ENCODE data around the gene ARAP2. TPM values are rescaled to one million over a fixed set of nuclear protein-coding genes. Genes with fewer than 3 reads are reported as not detected.

The ARAP2 gene
- total and polyA plus RNA-seq, 2 of the 13 experiments (the other 11 are each of a cell fraction or from before 2014, with no cell fraction given), result 0.37 to 1.4 TPM

DNA sequence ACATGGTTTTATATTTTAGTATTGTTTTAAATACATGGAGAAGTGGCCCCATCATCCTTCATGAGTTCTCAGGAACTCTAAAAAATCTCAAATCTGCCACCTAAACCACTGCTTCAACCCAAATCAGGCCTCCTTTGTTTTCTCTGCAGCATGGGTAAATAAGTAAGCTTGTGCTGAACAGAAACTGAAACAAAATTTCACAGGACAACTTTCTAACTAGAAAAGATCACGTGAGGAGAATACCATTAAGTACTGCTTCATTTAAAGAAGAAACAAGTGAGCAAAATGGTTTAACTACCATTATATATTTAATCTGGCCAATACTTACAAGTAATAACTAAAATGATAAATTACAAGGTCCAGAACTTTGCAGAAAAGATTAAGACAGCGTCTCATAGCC lies 2.5 kb downstream of the ARAP2 start:
- intact Hi-C loops (cut with micrococcal nuclease; ENCODE audit: unreplicated experiment), result no loop called here
- FAIRE-seq (no peak), DNase-seq (ENCODE audit: low spot score) (no peak), ATAC-seq (no peak)
- TF ChIP-seq RARG (CRISPR knock-in tag; IDR thresholded peaks at IDR 0.05; ENCODE audit: low read depth) (no peak), ZNF326 (CRISPR knock-in tag; IDR thresholded peaks at IDR 0.05; ENCODE audit: borderline replicate concordance) (no peak), RFXANK (CRISPR knock-in tag; IDR thresholded peaks at IDR 0.05) (no peak), ZSCAN9 (CRISPR knock-in tag; IDR thresholded peaks at IDR 0.05; ENCODE audit: borderline replicate concordance) (no peak), BORCS8-MEF2B (CRISPR knock-in tag; IDR thresholded peaks at IDR 0.05) (no peak), ZNF282 (IDR thresholded peaks at IDR 0.05; ENCODE audit: partially characterized antibody) (no peak), HOXA3 (CRISPR knock-in tag; IDR thresholded peaks at IDR 0.05) (no peak), KLF11 (CRISPR knock-in tag; IDR thresholded peaks at IDR 0.05) (no peak), KLF12 (CRISPR knock-in tag; IDR thresholded peaks at IDR 0.05; ENCODE audit: borderline replicate concordance) (no peak), CHD4 (IDR thresholded peaks at IDR 0.05; ENCODE audit: borderline replicate concordance, low read length) (no peak), SMC3 (IDR thresholded peaks at IDR 0.05; ENCODE audit: low read length) (no peak), MXI1 (IDR thresholded peaks at IDR 0.05; ENCODE audit: borderline replicate concordance, low read depth, low read length) (no peak), ZNF816 (CRISPR knock-in tag; IDR thresholded peaks at IDR 0.05; ENCODE audit: borderline replicate concordance) (no peak), MLLT10 (CRISPR knock-in tag; IDR thresholded peaks at IDR 0.05) (no peak), SIN3B (IDR thresholded peaks at IDR 0.05; ENCODE audit: low read length) (no peak), ARNT2 (CRISPR knock-in tag; IDR thresholded peaks at IDR 0.05; ENCODE audit: low read depth) (no peak), EEA1 (CRISPR knock-in tag; IDR thresholded peaks at IDR 0.05; ENCODE audit: borderline replicate concordance) (no peak), MAFF (IDR thresholded peaks at IDR 0.05; ENCODE audit: low read depth, low read length) (no peak)
- TF ChIP-seq, protein P1, sequence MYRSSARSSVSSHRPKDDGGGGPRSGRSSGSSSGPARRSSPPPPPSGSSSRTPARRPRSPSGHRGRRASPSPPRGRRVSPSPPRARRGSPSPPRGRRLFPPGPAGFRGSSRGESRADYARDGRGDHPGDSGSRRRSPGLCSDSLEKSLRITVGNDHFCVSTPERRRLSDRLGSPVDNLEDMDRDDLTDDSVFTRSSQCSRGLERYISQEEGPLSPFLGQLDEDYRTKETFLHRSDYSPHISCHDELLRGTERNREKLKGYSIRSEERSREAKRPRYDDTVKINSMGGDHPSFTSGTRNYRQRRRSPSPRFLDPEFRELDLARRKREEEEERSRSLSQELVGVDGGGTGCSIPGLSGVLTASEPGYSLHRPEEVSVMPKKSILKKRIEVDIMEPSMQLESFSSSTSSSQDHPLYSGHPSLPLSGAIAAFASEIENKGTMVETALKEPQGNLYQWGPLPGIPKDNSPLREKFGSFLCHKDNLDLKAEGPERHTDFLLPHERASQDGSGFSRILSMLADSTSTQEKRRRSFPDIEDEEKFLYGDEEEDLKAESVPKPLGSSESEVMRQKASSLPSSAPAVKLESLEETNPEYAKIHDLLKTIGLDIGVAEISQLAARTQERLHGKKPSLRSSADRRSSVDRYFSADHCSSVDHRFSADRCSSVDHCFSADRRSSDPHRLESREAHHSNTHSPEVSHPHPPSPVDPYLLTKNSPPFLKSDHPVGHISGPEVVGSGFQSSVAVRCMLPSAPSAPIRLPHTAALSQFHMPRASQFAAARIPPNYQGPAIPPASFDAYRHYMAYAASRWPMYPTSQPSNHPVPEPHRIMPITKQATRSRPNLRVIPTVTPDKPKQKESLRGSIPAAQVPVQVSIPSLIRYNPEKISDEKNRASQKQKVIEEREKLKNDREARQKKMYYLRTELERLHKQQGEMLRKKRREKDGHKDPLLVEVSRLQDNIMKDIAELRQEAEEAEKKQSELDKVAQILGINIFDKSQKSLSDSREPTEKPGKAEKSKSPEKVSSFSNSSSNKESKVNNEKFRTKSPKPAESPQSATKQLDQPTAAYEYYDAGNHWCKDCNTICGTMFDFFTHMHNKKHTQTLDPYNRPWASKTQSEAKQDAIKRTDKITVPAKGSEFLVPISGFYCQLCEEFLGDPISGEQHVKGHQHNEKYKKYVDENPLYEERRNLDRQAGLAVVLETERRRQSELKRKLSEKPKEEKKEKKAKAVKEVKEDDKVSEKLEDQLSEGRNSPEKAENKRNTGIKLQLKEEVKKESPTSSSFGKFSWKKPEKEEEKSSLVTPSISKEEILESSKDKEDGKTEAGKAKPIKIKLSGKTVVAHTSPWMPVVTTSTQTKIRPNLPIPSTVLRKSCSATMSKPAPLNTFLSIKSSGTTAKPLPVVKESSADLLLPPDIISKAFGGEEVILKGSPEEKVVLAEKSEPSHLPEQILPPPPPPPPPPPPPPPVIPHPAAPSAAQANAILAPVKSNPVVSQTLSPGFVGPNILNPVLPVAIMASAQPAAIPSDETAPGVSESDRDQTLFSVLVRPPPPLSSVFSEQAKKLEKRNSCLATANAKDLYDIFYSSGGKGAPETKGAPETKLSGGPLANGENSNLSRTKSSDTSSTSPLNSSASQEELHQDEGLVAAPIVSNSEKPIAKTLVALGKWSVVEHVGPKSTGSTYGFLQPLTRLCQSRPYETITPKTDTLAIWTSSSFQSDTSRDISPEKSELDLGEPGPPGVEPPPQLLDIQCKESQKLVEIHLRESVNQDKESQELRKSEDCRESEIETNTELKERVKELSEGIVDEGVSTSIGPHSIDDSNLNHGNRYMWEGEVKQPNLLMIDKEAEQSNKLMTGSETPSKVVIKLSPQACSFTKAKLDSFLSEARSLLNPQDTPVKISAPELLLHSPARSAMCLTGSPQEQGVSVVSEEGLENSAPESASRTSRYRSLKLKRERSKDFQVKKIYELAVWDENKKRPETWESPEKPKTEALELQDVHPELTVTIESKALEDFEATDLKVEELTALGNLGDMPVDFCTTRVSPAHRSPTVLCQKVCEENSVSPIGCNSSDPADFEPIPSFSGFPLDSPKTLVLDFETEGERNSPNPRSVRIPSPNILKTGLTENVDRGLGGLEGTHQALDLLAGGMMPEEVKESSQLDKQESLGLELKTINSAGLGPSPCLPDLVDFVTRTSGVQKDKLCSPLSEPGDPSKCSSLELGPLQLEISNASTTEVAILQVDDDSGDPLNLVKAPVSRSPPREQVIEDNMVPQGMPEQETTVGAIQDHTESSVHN (CRISPR knock-in tag; IDR thresholded peaks at IDR 0.05), result no peak
- TF ChIP-seq, protein P2, sequence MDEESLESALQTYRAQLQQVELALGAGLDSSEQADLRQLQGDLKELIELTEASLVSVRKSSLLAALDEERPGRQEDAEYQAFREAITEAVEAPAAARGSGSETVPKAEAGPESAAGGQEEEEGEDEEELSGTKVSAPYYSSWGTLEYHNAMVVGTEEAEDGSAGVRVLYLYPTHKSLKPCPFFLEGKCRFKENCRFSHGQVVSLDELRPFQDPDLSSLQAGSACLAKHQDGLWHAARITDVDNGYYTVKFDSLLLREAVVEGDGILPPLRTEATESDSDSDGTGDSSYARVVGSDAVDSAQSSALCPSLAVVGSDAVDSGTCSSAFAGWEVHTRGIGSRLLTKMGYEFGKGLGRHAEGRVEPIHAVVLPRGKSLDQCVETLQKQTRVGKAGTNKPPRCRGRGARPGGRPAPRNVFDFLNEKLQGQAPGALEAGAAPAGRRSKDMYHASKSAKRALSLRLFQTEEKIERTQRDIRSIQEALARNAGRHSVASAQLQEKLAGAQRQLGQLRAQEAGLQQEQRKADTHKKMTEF (CRISPR knock-in tag; IDR thresholded peaks at IDR 0.05), result no peak
- H3K4me2 ChIP-seq (ENCODE audit: low read depth, low read length), result no peak overlapping the region
- H3K9ac ChIP-seq (ENCODE audit: insufficient read depth, low read depth, low read length), result no peak overlapping the region
- ChIA-PET CTCF (ENCODE audit: low intra/inter-chr PET ratio, low total read pairs) (no interaction called here), POLR2A (no interaction called here)
- H3K36me3 ChIP-seq (replicated peaks in 1 of 2; ENCODE audit: control insufficient read depth in 1 of 2, insufficient read depth in 2 of 2, low read length in 2 of 2), result no peaks in the 10 kb centered on the region
- H2AFZ ChIP-seq (ENCODE audit: low read length), result no peak overlapping the region
- H3K79me2 ChIP-seq (ENCODE audit: insufficient read depth, low read length), result no peaks in the 10 kb centered on the region
- no TSS peak for BruUV-seq (replicated peaks)
- in situ Hi-C loops (cut with HindIII; ENCODE audit: extremely low pct_ligation_motif_present, low pct_unique_long_range_greater_than_20kb), result no loop called here
- peaks cover 0 to 7% of the 10 kb centered on the region in 2 experiments; a peak in 1 of 5 replicates for H3K27me3 ChIP-seq (ENCODE audit: control insufficient read depth in 1 of 2, insufficient read depth in 2 of 2, low read length in 2 of 2)
- no peak overlapping the region for H3K27ac ChIP-seq (ENCODE audit: extremely low read length, insufficient read depth, low read length)
- H3K9me3 ChIP-seq (ENCODE audit: low read length), result no peaks in the 10 kb centered on the region
- H3K4me1 ChIP-seq (ENCODE audit: insufficient read depth, low read length), result peaks cover 15% of the 10 kb centered on the region; the same call in 1 of the 2 replicates
- no peak overlapping the region for H3K4me3 ChIP-seq (replicated peaks in 1 of 3; ENCODE audit: insufficient read depth in 1 of 3, low read depth in 2 of 3, low read length in 3 of 3)
- WGBS (ENCODE audit: low lambda C conversion rate), result 4% methylated on average over 2 of the region's 2 CpGs
- H4K20me1 ChIP-seq (ENCODE audit: insufficient read depth, low read length), result no peaks in the 10 kb centered on the region
